ENCODE results near the gene PZP. TPM values are rescaled to one million over a fixed set of nuclear protein-coding genes. Genes with fewer than 3 reads are reported as not detected.

Gene PZP
- total RNA-seq, 2 donors from 2014 or later = not detected

DNA sequence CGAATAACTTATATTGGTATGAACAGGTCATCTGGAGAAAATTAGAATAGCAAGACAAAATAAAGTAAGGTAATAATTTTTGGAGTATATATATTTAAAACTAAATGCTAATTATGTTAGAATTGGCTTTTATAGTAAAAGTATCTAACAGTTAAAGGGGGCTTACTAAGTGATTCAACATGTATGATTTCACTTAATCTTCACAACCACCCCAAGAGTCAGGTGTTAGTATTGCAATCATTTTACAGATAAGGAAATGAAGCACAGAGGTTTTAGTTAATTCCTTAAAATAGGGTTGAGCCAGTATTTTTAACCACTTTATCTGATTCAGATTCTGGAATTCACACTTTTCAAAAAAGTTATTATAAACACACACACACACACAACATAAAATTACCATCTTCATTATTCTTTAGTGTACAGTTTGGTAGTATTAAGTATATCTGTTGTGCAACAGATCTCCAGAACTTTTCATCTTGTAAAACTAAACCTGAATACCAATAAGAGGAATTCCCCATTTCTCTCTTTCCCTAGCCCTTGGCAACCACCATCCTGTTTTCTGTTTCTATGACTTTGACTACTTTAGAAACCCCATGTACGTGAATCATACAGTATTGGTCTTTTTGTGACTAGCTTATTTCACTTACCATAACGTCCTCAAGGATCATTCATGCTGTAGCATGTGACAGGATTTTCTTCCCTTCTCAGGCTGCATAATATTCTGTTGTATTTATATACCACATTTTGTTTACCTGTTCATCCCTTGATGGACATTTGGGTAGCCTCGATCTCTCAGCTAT, 104.9 kb downstream of the PZP start:
- no peaks in the 10 kb centered on the region for H3K9me3 ChIP-seq
- H3K27ac ChIP-seq = no peak overlapping the region
- no peaks in the 10 kb centered on the region for H3K27me3 ChIP-seq
- no peaks in the 10 kb centered on the region for H3K4me1 ChIP-seq
- 83 to 89% methylated on average over 4 of the region's 4 CpGs for WGBS, 2 donors
- intact Hi-C loops (cut with DNase I) = no loop called here
- no peaks in the 10 kb centered on the region for H3K36me3 ChIP-seq (replicated peaks in 1 of 2; ENCODE audit: insufficient read depth in 1 of 2, low read depth in 2 of 2)
- no peak overlapping the region for H3K4me3 ChIP-seq
- TF ChIP-seq POLR2A (IDR thresholded peaks at IDR 0.05) (no peak), CTCF (IDR thresholded peaks at IDR 0.05) (no peak)
- DNase-seq (no peak), ATAC-seq (no peak)

- no peak for DNase-seq
- H3K27ac ChIP-seq = no peak overlapping the region
- intact Hi-C loops (cut with DNase I) = no loop called here
Measured at GRCh38 chr12:9101018-9101687, 107.0 kb downstream of the PZP start.

GRCh38 chr12:9099552-9100190, 108.5 kb downstream of the PZP start:
- Histone ChIP-seq H3K27ac (no peak overlapping the region), H3K36me3 (replicated peaks in 1 of 2; ENCODE audit: insufficient read depth in 1 of 2, low read depth in 2 of 2) (no peaks in the 10 kb centered on the region), H3K4me3 (no peak overlapping the region), H3K9me3 (no peaks in the 10 kb centered on the region), H3K4me1 (no peaks in the 10 kb centered on the region), H3K27me3 (no peaks in the 10 kb centered on the region)
- TF ChIP-seq CTCF (IDR thresholded peaks at IDR 0.05) (no peak), POLR2A (IDR thresholded peaks at IDR 0.05) (no peak)
- DNase-seq (no peak), ATAC-seq (no peak)
- WGBS, 2 donors = 82 to 87% methylated on average over 2 of the region's 2 CpGs
- intact Hi-C loops (cut with DNase I) = no loop called here

More at GRCh38 chr12:9101018-9101687, 107.0 kb downstream of the PZP start:
- no peaks in the 10 kb centered on the region for H3K9me3 ChIP-seq
- no peak for ATAC-seq
- TF ChIP-seq CTCF (IDR thresholded peaks at IDR 0.05) (no peak), POLR2A (IDR thresholded peaks at IDR 0.05) (no peak)
- no peaks in the 10 kb centered on the region for H3K36me3 ChIP-seq (replicated peaks in 1 of 2; ENCODE audit: insufficient read depth in 1 of 2, low read depth in 2 of 2)
- H3K4me1 ChIP-seq = no peaks in the 10 kb centered on the region
- WGBS, 2 donors = 72 to 74% methylated on average over 8 of the region's 8 CpGs
- H3K4me3 ChIP-seq = no peak overlapping the region
- no peaks in the 10 kb centered on the region for H3K27me3 ChIP-seq

MicroRNAs within 50 kb of the gene (microRNA counts, 767-probe panel; counts per million panel counts)
- microRNA hsa-miR-1244 = 0 to 736 counts per million in 2 donors

Small RNAs within 50 kb of the gene (microRNA-seq; reads per million reads assigned to microRNA genes)
- 0 reads per million in 2 donors for gene MIR1244-3 (ENCODE audit: borderline number of aligned reads in 2 of 2, borderline replicate concordance in 2 of 2)

Other genes starting within 250 kb of the PZP start
- under 1 TPM; 0.78 to 0.99 TPM for gene KLRG1, start 218.8 kb downstream of the PZP start, total RNA-seq
- 100 to 1,000 TPM in 1 of 2 donors, 10 to 100 TPM in 1; 97.3 to 102 TPM for gene A2M, start 92.5 kb downstream of the PZP start, total RNA-seq

Data from body of pancreas (tissue), 4 donors.